DLD1 (cell line): Measurements from ENCODE around the gene DNAH17.

Source experiments
- in situ Hi-C: cut with HindIII; loops from 2 replicates; pipeline ENCODE4 v1.10.0; 2017; ENCODE audit warnings: low sequenced_read_pairs

Gene DNAH17, protein sequence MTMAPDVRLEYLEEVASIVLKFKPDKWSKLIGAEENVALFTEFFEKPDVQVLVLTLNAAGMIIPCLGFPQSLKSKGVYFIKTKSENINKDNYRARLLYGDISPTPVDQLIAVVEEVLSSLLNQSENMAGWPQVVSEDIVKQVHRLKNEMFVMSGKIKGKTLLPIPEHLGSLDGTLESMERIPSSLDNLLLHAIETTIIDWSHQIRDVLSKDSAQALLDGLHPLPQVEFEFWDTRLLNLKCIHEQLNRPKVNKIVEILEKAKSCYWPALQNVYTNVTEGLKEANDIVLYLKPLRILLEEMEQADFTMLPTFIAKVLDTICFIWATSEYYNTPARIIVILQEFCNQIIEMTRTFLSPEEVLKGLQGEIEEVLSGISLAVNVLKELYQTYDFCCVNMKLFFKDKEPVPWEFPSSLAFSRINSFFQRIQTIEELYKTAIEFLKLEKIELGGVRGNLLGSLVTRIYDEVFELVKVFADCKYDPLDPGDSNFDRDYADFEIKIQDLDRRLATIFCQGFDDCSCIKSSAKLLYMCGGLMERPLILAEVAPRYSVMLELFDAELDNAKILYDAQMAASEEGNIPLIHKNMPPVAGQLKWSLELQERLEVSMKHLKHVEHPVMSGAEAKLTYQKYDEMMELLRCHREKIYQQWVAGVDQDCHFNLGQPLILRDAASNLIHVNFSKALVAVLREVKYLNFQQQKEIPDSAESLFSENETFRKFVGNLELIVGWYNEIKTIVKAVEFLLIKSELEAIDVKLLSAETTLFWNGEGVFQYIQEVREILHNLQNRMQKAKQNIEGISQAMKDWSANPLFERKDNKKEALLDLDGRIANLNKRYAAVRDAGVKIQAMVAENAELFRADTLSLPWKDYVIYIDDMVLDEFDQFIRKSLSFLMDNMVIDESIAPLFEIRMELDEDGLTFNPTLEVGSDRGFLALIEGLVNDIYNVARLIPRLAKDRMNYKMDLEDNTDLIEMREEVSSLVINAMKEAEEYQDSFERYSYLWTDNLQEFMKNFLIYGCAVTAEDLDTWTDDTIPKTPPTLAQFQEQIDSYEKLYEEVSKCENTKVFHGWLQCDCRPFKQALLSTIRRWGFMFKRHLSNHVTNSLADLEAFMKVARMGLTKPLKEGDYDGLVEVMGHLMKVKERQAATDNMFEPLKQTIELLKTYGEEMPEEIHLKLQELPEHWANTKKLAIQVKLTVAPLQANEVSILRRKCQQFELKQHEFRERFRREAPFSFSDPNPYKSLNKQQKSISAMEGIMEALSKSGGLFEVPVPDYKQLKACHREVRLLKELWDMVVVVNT (N-terminal part only)

DNA sequence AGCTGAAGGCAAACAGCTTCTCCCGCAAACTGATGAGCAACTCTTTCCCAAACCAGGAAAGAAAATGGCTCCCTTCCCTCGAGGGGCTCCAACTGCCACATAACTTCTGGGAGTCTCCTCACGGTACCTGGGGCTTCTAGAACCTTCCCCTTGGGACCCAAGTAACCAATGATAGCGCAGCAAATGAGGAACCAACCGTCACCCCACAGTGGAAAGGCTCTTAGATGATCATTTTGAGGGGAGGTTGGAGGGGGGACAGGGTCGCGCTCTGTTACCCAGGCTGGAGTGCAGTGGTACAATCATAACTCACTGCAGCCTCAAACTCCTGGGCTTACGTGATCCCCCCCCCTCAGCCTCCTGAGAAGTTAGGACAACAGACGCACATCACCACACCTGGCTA is at the start of gene DNAH17:
TSS of gene DNAH17 (minus strand) at position 101 of the 400 bp plus-strand sequence. CDS start 2,339 bp downstream, outside the sequence.
- in situ Hi-C loops, result no loop called here

GRCh38 chr17:78624324-78625151 is 47.3 kb upstream of the DNAH17 start:
- in situ Hi-C loops, result no loop called here

GRCh38 chr17:78623541-78623940 is 46.3 kb upstream of the DNAH17 start:
- in situ Hi-C loops, result no loop called here

GRCh38 chr17:78622491-78623265 is 45.5 kb upstream of the DNAH17 start:
- in situ Hi-C loops, result no loop called here

GRCh38 chr17:78621720-78622490 is 44.7 kb upstream of the DNAH17 start:
- in situ Hi-C loops, result no loop called here

DNA sequence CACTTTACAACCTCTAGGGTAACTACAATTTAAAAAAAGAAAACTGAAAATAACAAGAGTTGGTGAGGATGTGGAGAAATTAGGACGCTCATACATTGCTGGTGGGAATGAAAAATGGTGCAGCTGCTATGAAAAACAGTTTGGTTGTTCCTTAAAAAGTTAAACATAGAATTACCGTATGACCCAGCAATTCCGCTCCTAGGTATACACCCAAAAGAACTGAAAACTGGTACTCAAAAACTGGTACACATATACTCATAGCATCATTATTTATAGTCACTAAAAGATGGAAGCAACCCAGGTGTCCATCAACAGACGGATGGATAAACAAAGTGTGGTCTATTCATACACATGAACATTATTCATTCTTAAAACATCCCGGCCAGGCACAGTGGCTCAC is 42.9 kb upstream of the DNAH17 start:
- in situ Hi-C loops, result no loop called here

DNA sequence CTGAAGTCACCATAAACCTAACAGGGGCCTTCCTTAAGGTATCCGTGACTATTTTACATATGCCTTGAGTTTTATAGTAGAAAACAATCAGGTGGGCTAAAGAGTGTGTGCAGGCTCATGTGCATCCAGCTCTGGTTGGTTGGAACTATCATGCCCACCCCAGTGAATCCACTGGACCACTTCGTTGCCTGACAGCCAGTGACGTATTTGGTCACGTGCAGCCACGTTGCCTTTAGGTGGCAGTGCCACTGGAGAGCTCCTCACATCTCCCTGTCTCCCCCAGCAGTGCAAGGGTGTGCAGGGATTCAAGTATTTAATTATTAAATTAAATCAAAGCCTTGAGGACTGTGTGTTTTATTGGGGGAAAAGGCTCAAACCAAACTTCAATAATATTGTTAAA is 42.1 kb upstream of the DNAH17 start:
- in situ Hi-C loops, result no loop called here

DNA sequence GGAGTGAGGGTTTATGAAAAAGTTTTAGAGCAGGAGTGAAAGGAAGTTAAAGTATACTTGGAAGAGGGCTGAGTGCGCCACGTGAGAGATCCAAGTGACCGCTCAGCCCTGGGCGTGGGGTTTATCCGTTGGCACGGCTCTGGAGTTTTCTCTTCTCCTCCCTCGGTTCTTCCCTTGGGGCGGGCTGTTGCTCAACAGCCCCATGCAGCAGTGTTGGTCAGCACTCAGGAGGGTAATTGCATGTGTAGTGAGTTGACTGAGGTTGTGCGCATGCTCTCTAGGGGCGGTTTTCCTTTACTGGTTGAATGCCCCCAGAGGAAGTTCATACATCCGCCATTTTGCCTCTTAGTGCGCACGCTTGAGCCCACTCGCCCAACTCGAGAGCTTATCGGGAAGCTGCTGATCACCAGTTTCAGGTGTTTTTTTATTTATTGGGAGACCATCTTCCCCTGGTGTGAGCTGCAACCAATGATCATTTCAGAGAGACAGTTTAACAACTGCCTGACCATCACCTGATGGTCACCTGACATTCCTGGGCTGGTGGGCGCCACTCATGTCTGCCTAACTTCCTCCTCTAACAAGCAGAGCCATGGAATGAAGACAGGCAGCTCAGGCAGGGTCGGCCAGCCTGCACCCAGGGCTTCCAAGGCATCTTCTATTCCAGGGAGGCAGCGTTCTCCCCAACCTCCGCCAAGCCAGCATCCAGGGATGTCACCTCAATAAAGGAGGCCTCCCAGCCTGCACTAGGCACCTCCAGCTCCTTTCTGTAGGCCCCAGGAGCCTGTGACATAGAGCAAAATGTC is 41.3 kb upstream of the DNAH17 start:
- in situ Hi-C loops, result no loop called here

DNA sequence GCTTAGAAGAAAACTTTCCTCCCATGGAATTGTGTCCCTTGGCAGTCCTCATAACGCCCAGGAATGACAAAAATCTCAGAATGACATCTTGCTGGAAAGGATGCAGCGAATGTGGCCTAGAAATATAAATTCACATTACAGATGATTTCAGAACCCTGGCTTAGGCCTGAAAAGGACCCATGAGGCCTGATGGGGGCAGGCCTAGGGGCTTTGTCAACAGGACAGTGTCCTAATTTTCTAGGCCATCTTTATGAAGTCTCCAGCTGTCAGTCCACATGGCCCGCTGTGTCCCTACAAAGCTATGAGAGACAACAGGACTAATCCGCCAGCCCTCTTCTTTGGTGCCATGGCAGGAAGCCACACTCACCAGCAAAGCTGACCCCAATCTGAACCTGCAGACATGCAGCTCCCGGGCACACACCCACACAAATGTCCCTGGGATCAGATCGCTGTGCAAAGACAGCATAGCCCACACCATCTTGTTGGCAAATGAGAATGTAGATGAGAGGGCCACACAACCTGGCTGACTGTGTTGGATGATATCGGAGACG is 40.4 kb upstream of the DNAH17 start:
- in situ Hi-C loops, result no loop called here

DNA sequence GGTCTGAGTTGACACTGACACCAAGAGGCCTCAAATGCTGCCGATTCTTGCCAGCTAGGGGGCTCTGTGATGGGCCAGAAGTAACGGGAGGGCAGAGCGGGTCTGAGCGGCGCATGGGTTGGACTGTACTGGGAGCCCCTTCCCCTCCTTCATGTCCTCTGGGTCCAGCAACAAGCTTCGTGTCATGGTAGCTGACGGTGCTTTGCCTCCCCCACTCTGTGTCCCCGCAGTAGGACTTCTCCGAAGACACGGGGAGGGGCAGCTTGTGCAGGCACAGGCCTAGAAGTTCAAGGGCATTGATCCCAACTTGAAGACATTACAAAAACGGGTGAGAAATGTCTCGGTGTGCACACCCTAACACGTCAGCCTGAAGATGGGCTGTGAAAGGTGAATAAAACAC is 39.8 kb upstream of the DNAH17 start:
- in situ Hi-C loops, result no loop called here

DNA sequence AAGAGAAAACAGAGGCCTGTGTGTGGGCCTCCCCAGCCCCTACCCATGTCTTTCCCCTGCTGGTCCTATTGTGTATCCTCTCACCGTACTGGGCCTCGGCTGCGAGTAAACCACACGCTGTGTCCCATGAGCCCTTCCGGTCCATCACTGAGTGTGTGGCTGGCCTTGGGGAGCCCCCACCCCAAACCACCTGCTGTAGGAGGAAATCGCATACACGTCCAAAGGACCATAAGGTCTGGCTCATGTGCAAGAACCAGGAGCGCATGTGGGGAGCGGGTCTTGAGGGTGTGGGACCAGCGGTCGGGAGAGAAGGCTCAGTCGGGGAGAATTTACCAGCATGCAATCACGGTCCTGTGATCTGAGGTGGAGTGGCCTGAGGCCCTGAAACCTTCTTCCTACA is 38.4 kb upstream of the DNAH17 start:
- in situ Hi-C loops, result no loop called here

- in situ Hi-C loops, result no loop called here
These were observed 36.2 kb upstream of the DNAH17 start for GRCh38 chr17:78613416-78613815.

GRCh38 chr17:78611607-78612006 is 34.4 kb upstream of the DNAH17 start:
- in situ Hi-C loops, result no loop called here

DNA sequence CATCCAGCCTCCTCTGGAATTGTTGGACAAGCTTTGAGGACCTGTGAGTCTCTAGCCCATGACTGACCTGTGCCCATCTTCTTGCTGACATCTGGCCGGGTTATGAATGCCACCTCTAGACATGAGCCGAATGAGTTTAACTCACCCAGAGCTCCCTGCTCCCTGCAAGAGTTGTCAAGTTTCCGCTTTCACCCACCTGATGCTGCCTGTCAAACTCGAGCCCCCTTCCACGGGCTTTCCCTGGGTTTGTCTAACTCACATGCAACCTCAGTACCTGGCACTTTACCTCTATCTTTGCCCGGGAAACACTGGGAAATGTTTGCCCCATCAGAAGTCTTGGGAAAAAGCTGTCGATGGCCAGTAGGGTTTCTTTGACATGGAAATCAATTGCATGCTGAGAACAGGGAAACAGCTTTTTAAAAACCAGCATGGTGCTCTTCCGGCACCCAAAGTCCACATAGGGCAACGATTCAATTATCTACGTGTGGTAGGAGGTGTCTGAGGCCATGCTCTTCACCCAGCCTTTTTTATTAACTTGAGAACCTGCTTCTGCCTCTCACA is 33.8 kb upstream of the DNAH17 start:
- in situ Hi-C loops, result no loop called here

GRCh38 chr17:78609191-78609641 is 32.0 kb upstream of the DNAH17 start:
- in situ Hi-C loops, result loop anchor here (10.0 kb wide), 1 partner anchor 124 kb away; no protein-coding TSS in a partner anchor

DNA sequence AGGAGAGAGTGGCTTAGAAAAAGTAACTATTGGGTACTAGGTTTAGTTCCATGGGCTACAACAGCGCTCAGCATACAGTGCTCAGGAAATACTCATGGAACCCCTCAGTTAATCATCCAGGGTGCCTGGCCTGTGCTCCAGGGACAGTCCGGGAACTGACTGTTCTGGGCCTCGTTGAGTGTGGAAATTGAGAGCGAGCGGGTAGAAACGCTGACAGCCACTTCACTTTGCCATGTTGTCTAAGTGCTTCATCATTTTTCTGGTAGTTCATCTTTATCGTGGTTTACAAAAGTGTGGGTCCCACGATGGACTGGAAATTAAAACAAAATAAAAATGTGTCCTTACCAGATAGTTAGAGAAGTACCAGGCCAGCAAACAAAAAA is 31.6 kb upstream of the DNAH17 start:
- in situ Hi-C loops, result loop anchor here (10.0 kb wide), 1 partner anchor 124 kb away; no protein-coding TSS in a partner anchor
